HuH-7.5 (cell line): ENCODE measurements around the gene RCOR2.
A peak's percentile ranks its signal among the peaks of the same experiment; 100 is the strongest.
"Not testable (repeated sequence)": the region's sequence is repeated elsewhere in the genome, so short reads cannot be mapped to it uniquely, and the experiment has no call there.

ENCODE experiments used
- DNase-seq: peaks from one replicate; pipeline ENCODE4 v3.0.0; 2011; ENCODE audit warnings: low spot score

RCOR2 gene

DNA sequence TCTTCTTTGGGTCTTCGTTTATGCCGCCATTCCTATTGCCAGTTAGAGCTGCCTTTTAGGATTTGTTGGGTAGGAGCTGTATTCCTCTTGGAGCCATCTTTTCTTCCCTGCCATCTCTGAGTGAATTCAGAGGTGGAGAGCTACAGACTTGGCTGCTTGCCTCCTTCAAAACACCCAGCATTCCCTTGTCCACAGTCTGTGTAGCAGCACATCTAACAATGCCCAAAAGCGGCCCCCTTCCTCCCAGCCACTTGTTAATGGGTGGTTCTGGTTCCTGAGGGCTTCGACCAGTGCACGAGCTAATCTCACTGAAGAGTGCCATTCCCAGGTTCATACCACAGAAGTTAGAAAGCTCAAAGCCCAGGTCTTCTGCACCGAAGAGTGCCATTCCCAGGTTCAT, 40.3 kb downstream of the RCOR2 start:
- no peak for DNase-seq

DNA sequence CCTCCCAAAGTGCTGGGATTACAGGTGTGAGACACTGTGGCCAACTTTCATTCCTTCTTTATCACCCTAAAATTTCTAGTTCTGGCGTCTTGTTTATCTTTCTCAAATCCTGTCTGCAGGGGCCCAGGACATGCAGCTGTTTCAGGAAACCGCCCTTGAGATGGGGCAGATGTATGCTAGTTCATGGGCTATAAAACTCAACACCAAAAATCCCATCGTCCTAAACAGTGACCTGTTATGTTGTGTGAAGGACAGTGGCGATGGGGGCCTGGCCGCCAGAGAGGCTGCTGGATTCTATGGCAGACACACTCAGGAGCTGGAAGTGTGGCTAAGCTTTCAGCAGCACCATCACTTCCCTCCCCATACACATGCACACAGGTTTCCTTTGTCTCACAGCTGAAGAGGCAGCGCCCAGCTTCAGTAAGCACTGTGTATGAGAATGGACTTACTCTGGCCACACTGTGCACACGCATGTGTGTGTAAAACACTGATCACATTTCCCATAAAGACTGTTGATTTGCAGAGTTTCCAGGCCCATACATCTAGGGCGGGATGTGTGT, 41.4 kb downstream of the RCOR2 start:
- no peak for DNase-seq

DNA sequence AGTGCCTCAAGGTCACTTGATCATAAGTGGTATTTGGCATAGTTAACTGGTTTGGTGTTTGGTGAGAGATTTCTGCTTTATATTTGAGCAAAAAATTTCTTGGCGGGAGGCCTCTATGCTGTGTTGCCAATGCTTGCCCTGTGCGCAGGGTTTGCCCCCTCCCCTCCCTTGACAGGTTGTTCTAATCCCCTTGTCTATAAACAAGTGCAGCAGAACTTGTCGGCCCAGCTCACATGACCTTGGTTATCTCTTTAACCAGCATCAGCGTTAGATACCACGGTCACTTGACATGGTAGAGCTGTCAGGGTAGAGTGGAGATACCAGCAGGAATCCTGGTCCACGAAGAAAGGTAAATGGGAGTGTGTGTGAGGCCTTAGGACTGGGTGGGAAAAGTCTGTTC, 42.5 kb downstream of the RCOR2 start:
- no peak for DNase-seq

- DNase-seq, result no peak
Observed at GRCh38 chr11:63873311-63873710, 43.7 kb downstream of the RCOR2 start.

DNA sequence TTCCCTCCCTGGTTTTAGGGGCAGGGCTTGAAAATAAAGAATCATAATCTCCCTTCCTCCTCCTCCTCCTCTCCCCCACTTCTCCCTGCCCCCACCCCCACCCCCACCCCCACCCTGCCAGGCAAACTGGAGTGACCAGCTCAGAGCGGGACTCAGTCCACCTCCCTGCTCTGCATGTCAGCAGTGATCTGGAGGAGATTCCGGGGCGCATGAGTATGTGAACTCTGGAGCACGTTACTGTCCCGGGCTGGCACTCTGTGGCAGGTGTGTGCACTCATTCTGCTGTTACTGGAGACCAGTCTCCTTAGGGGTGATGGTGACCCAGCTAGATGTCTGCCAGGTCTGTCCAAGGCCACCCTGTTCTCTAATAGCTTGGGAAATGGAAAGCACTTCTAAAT, 44.2 kb downstream of the RCOR2 start:
- no peak for DNase-seq

DNA sequence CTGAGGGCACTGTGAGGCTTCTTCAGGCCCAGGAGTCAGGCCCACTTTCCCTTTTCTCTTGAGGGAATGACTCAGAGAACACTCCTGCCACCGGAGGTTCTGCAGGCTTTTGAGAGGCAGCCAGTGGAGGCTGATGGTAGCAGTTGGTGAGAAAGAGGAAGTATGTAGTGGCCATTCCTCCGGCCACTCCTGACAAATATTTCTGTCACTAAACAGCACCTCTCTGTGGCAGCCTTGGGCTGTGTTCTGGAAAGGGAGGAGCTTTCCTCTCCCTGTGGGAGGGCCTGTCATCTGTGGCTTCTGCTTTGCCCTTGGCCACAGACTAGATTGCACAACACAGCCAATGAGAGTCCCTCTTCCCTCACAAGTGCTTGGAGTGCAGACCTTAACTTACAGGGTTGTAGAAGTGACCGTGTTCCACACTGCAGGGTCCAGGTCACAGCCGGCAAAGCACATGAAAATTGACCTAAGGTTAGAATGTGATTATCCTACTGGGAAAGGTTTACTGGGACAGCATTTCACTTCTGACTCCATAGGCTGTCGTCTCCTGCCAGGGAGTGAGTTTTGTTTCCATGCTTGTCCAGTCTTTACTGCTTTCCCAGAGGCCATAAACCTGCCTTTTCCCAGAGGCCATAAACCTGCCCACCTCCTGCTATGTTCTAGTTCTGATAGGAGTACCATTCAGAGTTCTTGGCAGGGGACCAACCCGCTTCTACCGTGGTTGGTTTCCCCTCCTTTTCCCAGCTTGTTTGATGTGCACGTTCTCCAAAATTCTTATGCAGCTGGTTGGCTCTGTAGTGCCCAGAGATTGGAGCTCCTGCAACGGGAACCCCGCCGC, 44.8 kb downstream of the RCOR2 start:
- peak; percentile 64 for DNase-seq

GRCh38 chr11:63870351-63871140, 46.4 kb downstream of the RCOR2 start:
- no peak for DNase-seq

GRCh38 chr11:63869683-63870082, 47.3 kb downstream of the RCOR2 start:
- no peak for DNase-seq

GRCh38 chr11:63869171-63869591, 47.8 kb downstream of the RCOR2 start:
- DNase-seq, result no peak

GRCh38 chr11:63868399-63869064, 48.4 kb downstream of the RCOR2 start:
- DNase-seq, result no peak

DNA sequence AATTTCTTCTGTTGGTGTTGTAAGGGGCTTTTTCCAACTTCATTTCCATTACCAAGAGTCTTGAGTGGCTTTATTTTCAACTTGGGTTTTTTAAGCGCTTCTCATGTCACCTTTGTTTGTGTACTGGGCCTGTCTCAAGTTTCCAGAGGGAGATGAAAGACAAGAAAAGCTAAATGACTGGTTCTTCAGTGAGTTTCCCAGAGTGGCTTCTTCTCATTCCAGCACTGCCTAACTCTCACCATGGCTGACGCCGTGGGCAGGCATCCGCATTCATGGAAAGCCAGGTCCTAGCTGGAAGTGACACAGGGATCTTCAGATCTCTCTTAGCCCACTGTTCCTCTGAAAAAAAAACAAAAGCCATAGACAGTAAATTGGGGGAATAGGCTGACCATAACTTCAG, 49.5 kb downstream of the RCOR2 start:
- no peak for DNase-seq

GRCh38 chr11:63866211-63866610, 50.8 kb downstream of the RCOR2 start:
- no peak for DNase-seq

DNA sequence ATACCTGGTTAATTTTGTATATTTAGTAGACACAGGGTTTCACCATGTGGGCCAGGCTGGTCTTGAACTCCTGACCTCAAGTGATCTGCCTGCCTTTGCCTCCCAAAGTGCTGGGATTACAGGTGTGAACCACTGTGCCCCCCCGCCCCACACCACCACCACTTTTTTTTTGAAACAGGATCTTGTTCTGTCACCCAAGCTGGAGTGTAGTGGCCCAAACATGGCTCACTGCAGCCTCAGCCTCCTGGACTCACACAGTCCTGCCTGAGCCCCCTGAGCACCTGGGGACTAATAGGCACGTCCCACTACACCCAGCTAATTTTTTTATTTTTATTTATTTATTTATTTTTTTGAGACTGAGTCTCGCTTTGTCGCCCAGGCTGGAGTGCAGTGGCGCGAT, 53.3 kb downstream of the RCOR2 start:
- not testable (repeated sequence) for DNase-seq

DNA sequence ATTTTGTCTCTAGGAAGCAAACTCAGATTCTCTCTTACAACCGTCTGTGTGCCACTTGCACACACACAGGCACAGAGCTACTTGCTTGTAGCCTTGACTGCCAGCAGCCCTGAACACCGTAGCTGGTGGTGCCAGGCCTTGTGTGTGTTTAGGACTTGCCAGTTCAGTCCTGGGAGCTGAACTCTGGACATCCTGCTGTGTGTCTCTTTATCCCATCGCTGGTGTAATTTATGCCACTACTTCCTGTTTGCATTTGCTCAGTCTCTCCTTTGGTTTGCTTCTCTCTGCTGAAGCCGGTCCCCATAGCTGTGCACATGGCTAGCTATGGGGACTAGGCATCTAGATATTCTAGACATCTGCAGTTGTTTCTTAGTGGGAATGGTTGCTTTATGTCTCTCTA, 54.0 kb downstream of the RCOR2 start:
- no peak for DNase-seq
